DND-41 (cell line): Measurements from ENCODE around the gene AHCYL2.
"Not testable (repeated sequence)": the region's sequence is repeated elsewhere in the genome, so short reads cannot be mapped to it uniquely, and the experiment has no call there.

Experiments
- CTCF ChIP-seq: IDR thresholded peaks from 2 replicates; pipeline ENCODE4 v1.5.1; 2012; ENCODE audit warnings: borderline replicate concordance, low read length, moderate library complexity, mild to moderate bottlenecking; ENCODE audit not compliant: poor library complexity, severe bottlenecking; ENCODE audit errors: extremely low read depth
- EZH2 ChIP-seq: IDR thresholded peaks from 3 replicates; pipeline ENCODE4 v1.6.1; 2012; ENCODE audit warnings: borderline replicate concordance, low read depth, mild to moderate bottlenecking, moderate library complexity, low read length, inconsistent platforms; ENCODE audit not compliant: severe bottlenecking

GRCh38 chr7:129215691-129216090 lies 9.1 kb upstream of the AHCYL2 start:
- TF ChIP-seq CTCF, EZH2: not testable (repeated sequence)
